Adrenal gland (tissue), 12 donors: Measurements from ENCODE around the gene MLYCD. TPM values are rescaled to one million over a fixed set of nuclear protein-coding genes. Genes with fewer than 3 reads are reported as not detected.
A peak's percentile ranks its signal among the peaks of the same experiment; 100 is the strongest.

ENCODE experiments used
- DNase-seq, 7 donors: peaks; one replicate each; pipeline ENCODE4 v3.0.0-alpha.2; 2019 to 2020
- H3K27ac ChIP-seq, 5 donors: fragments of 200-600 bp; sonication (generic) in 4 of 5; 1 replicate in 3 of 5; 2 replicates in 2 of 5; pipeline versions ENCODE4 v1.5.1 to v1.8.0; 2016 to 2020; ENCODE audit warnings: mild to moderate bottlenecking in 1 of 5
- H3K27me3 ChIP-seq: fragments of 200-600 bp; 2 replicates; pipeline ENCODE4 v1.8.0; 2021
- H3K36me3 ChIP-seq, 2 donors: fragments of 200-600 bp; replicated peaks in 1 of 2; 1 replicate in 1 of 2; 2 replicates in 1 of 2; pipeline versions ENCODE4 v1.5.1 to v1.8.0; 2018 to 2022
- H3K4me1 ChIP-seq, 2 donors: fragments of 200-600 bp; replicated peaks in 1 of 2; 1 replicate in 1 of 2; 2 replicates in 1 of 2; pipeline versions ENCODE4 v1.5.1 to v1.8.0; 2018 to 2021
- H3K4me3 ChIP-seq, 4 donors: fragments of 200-600 bp; sonication (generic) in 3 of 4; one replicate each; pipeline ENCODE4 v1.5.1; 2016 to 2018
- H3K9me3 ChIP-seq, 3 donors: fragments of 200-600 bp; sonication (generic) in 1 of 3; replicated peaks in 1 of 3; 1 replicate in 2 of 3; 2 replicates in 1 of 3; pipeline versions ENCODE4 v1.5.1 to v1.8.0; 2016 to 2021
- CTCF ChIP-seq, 6 experiments: fragments of 450-650 bp in 4 of 6; fragments of 200-600 bp in 2 of 6; sonication (generic) in 1 of 6; IDR thresholded peaks; 1 replicate in 5 of 6; 2 replicates in 1 of 6; pipeline versions ENCODE4 v1.5.1 to v1.8.0; 2016 to 2021; ENCODE audit warnings: antibody characterized with exemption in 6 of 6, mild to moderate bottlenecking in 2 of 6, moderate library complexity in 1 of 6
- POLR2A ChIP-seq, 2 donors: fragments of 450-650 bp; IDR thresholded peaks; one replicate each; pipeline ENCODE4 v1.6.1; 2017; ENCODE audit warnings: antibody characterized with exemption in 2 of 2, mild to moderate bottlenecking in 2 of 2, moderate library complexity in 1 of 2
- WGBS, 4 donors: extraction: QIAGEN DNeasy Blood & Tissue Kit in 2 of 4; methylation state at CpG; one replicate each; pipeline versions ENCODE4 v1.1.5 to v1.1.7; 2013 to 2017; 5-methylcytosine and 5-hydroxymethylcytosine counted together
- intact Hi-C, 2 donors: fragments of 100-400 bp; cut with DNase I; formaldehyde crosslinking; loops; one replicate each; pipeline versions ENCODE4 v1.14.1 to v1.15.0; 2022 to 2023
- polyA plus RNA-seq, 3 donors: library from polyadenylated mRNA; stranded (reverse); fragments of 200-250 nt in 2 of 3; fragments of 350-450 nt in 1 of 3; fragmentation: Illumina TruSeq in 1 of 3; extraction: RNeasy Lipid Tissue Mini Kit (QIAGEN cat#74804) in 1 of 3; gene quantifications; one replicate each; pipeline ENCODE4 v1.2.3, GENCODE V29; 2013 to 2014
- total RNA-seq, 9 donors: library from RNA; depleted of rRNA in 4 of 9; stranded (reverse); fragments of >200 nt in 4 of 9; fragments of 120-200 nt in 1 of 9; fragmentation: NEBNext Ultra II Directional in 1 of 9; extraction: Animal tissue kit (Norgen Biotek cat#: 25700) in 1 of 9; gene quantifications; one replicate each; pipeline versions ENCODE4 v1.1.0 to v1.2.4, GENCODE V29; 2013 to 2023
- donor health status: healthy with polysubstance abuse.
- donor health status: Bipolar disorder and iron deficiency.
- donor health status: DM: yes; HTN: yes; CAD: no.
- donor health status: DM: no; HTN: no; CAD: no.
- donor health status: DM: no; HTN: no; CAD: no.
- donor health status: DM: yes; HTN: yes; CAD: no.

The MLYCD gene
- total and polyA plus RNA-seq, 12 donors, result 3.9 to 16.6 (median 10.2) TPM

DNA sequence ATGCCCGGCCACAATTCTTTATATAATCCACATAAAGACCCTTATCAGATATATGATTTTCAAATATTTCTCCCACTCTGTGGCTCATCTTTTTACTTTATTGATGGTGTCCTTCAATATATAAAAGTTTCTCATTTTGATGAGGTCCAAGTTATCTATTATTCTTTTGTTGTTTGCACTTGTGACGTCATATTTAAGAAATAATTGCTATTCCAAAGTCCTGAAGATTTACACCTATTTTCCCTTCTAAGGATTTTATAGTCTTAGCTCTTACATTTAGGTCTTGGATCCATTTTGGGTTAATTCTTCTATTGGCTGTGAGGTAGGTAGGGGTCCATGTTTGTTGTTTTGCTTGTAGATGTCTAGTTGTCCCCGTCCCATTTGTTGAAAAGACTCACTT, 3.0 kb upstream of the MLYCD start:
- H3K27ac ChIP-seq, result no peak overlapping the region
- no peak overlapping the region for H3K4me3 ChIP-seq
- H3K27me3 ChIP-seq, result no peaks in the 10 kb centered on the region
- no peaks in the 10 kb centered on the region for H3K36me3 ChIP-seq
- DNase-seq, result no peak
- intact Hi-C loops, result no loop called here
- peaks cover 7 to 18% of the 10 kb centered on the region in 2 donors for H3K4me1 ChIP-seq
- TF ChIP-seq POLR2A (IDR thresholded peaks at IDR 0.05), result no peak
- no peak for TF ChIP-seq CTCF (IDR thresholded peaks at IDR 0.05)
- 73 to 94% (median 82%) methylated on average over 3 of the region's 3 CpGs for WGBS, 4 donors
- H3K9me3 ChIP-seq, result no peaks in the 10 kb centered on the region

DNA sequence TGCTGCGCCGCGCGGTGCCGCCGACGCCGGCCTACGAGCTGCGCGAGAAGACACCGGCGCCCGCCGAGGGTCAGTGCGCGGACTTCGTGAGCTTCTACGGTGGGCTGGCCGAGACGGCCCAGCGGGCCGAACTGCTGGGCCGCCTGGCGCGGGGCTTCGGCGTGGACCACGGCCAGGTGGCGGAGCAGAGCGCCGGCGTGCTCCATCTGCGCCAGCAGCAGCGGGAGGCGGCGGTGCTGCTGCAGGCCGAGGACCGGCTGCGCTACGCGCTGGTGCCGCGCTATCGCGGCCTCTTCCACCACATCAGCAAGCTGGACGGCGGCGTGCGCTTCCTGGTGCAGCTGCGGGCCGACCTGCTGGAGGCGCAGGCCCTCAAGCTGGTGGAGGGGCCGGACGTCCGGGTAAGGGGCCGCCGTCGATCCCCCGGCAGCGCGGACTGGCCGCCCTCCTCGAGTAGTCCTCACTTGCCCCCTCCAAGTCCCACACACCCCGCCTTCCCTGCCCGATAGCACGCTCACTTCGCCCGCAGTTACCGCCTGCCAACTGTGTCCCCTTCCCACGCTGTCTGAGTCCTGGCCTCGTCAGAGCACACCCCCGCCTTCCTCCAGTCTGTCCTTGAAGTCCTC, 470 bp downstream of the MLYCD start:
- no peaks in the 10 kb centered on the region for H3K9me3 ChIP-seq
- peak overlapping the region in 2 of 4 donors; percentile 73 to 96 for H3K4me3 ChIP-seq
- intact Hi-C loops, result no loop called here
- H3K27me3 ChIP-seq, result no peaks in the 10 kb centered on the region
- 0 to 1% (median 0%) methylated on average over 22 to 73 of the region's 73 CpGs for WGBS, 4 donors
- peaks cover 9 to 45% of the 10 kb centered on the region in 2 donors for H3K4me1 ChIP-seq
- no peak for TF ChIP-seq CTCF (IDR thresholded peaks at IDR 0.05)
- TF ChIP-seq POLR2A (IDR thresholded peaks at IDR 0.05), result no peak
- no peaks in the 10 kb centered on the region for H3K36me3 ChIP-seq
- H3K27ac ChIP-seq, result peak overlapping the region; percentile 51 to 99 (median 90)
- peak; percentile 36 to 65 (median 50) for DNase-seq

DNA sequence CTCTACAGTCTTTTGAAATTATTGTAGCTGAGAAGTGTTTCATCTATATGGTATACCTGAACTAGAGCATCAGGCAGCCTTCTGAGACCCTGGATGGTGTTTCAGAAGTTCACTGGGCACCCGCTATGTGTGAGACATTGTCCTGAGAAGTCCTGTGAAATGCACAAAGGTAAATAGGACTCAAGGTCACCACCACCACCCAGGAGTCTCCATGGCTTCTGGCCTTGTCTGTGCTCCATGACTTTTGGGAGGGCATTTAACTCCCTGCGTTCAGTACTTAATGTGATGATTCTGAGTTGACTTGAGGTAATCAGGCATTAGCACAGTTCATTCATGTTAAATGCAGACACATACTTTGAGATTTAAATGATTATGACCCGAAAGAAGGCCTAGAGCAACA, 1.1 kb downstream of the MLYCD start:
- H3K4me1 ChIP-seq, result peaks cover 9 to 48% of the 10 kb centered on the region in 2 donors
- DNase-seq, result no peak
- intact Hi-C loops, result no loop called here

GRCh38 chr16:83900571-83900970, 1.7 kb downstream of the MLYCD start:
- no peaks in the 10 kb centered on the region for H3K36me3 ChIP-seq
- peaks cover 9 to 48% of the 10 kb centered on the region in 2 donors for H3K4me1 ChIP-seq
- no peak overlapping the region for H3K27ac ChIP-seq
- intact Hi-C loops, result no loop called here
- no peaks in the 10 kb centered on the region for H3K9me3 ChIP-seq
- WGBS, 4 donors, result 86 to 89% (median 88%) methylated on average over 9 of the region's 9 CpGs
- TF ChIP-seq POLR2A (IDR thresholded peaks at IDR 0.05) (no peak), CTCF (IDR thresholded peaks at IDR 0.05) (no peak)
- no peaks in the 10 kb centered on the region for H3K27me3 ChIP-seq
- H3K4me3 ChIP-seq, result no peak overlapping the region
- no peak for DNase-seq

More for the DNA sequence above, 1.1 kb downstream of the MLYCD start:
- Histone ChIP-seq H3K9me3 (no peaks in the 10 kb centered on the region), H3K4me3 (peak overlapping the region in 2 of 4 donors; percentile 73 to 96), H3K27me3 (no peaks in the 10 kb centered on the region), H3K36me3 (no peaks in the 10 kb centered on the region), H3K27ac (peak overlapping the region in 4 of 5 donors; percentile 85 to 99 (median 92))
- 52 to 67% (median 61%) methylated on average over 3 of the region's 3 CpGs for WGBS, 4 donors
- TF ChIP-seq POLR2A (IDR thresholded peaks at IDR 0.05) (no peak), CTCF (IDR thresholded peaks at IDR 0.05) (no peak)
